Endothelial cell of umbilical vein (primary cell): Measurements from ENCODE around the gene C1orf122. TPM values are rescaled to one million over a fixed set of nuclear protein-coding genes. Genes with fewer than 3 reads are reported as not detected.

Experiments
- BruUV-seq: library from RNA; stranded (reverse); fragments of 400-500 nt; replicated peaks from 2 replicates; lab custom pipeline; 2021; lab: Mats Ljungman, UMichigan
- CTCF ChIA-PET: fragments of 300-600, 350-600 bp; sonication (Branson Sonifier 250); formaldehyde crosslinking; loops from one replicate; lab custom pipeline; 2021; ENCODE audit warnings: antibody characterized with exemption, inconsistent platforms; lab: Charles Lee
- POLR2A ChIA-PET: fragments of 300-600, 350-600 bp; sonication (Branson Sonifier 250); formaldehyde crosslinking; loops from one replicate; lab custom pipeline; 2021; ENCODE audit warnings: antibody characterized with exemption, inconsistent platforms; lab: Charles Lee
- DNase-seq: peaks from one replicate; pipeline ENCODE4 v3.0.0-alpha.2; 2011; ENCODE audit warnings: low read depth, low spot score
- FAIRE-seq: peaks from 2 replicates; lab custom pipeline; 2011; peaks lifted over from hg19 to GRCh38; lab: Jason Lieb, UNC
- H2AFZ ChIP-seq: 2 replicates; pipeline ENCODE4 v1.6.0; 2012; ENCODE audit warnings: low read depth, low read length, control low read depth, inconsistent platforms
- H3K27ac ChIP-seq: 2 replicates; pipeline ENCODE4 v1.5.1; 2011; ENCODE audit warnings: low read depth, mild to moderate bottlenecking, control low read depth, low read length, moderate library complexity; ENCODE audit not compliant: insufficient read depth
- H3K27me3 ChIP-seq, 2 experiments: 2 replicates each; pipeline versions ENCODE4 v1.6.0 to v1.6.1; 2011; ENCODE audit warnings: low read length in 2 of 2, mixed read lengths in 1 of 2; ENCODE audit not compliant: control insufficient read depth in 2 of 2, insufficient read depth in 2 of 2
- H3K36me3 ChIP-seq, 2 experiments: 2 replicates in 1 of 2; 3 replicates in 1 of 2; pipeline ENCODE4 v1.5.1; 2011; ENCODE audit warnings: low read length in 2 of 2, mild to moderate bottlenecking in 1 of 2, moderate library complexity in 1 of 2; ENCODE audit not compliant: control insufficient read depth in 2 of 2, insufficient read depth in 2 of 2; ENCODE audit errors: extremely low read depth in 1 of 2
- H3K4me1 ChIP-seq: 3 replicates; pipeline ENCODE4 v1.5.1; 2011; ENCODE audit warnings: mild to moderate bottlenecking, low read length; ENCODE audit not compliant: control insufficient read depth, insufficient read depth; ENCODE audit errors: extremely low read depth
- H3K4me2 ChIP-seq: 2 replicates; pipeline ENCODE4 v1.6.1; 2011; ENCODE audit warnings: low read length, control low read depth, mixed read lengths; ENCODE audit not compliant: insufficient read depth
- H3K4me3 ChIP-seq, 3 experiments: fragments of 200-600 bp in 1 of 3; sonication (generic), shearing (Covaris generic) in 1 of 3; replicated peaks in 1 of 3; 2 replicates each; pipeline ENCODE4 v1.5.1; 2011 to 2016; ENCODE audit warnings: control low read depth in 3 of 3, low read length in 3 of 3, mild to moderate bottlenecking in 2 of 3, inconsistent platforms in 1 of 3, low read depth in 1 of 3, moderate library complexity in 1 of 3; ENCODE audit not compliant: insufficient read depth in 1 of 3
- H3K79me2 ChIP-seq: 2 replicates; pipeline ENCODE4 v1.6.0; 2012; ENCODE audit warnings: low read length, inconsistent platforms; ENCODE audit not compliant: control insufficient read depth, insufficient read depth
- H3K9ac ChIP-seq: replicated peaks from 2 replicates; pipeline ENCODE3; 2011; ENCODE audit warnings: low read length, control low read depth; ENCODE audit not compliant: insufficient read depth; ENCODE audit errors: extremely low read depth
- H3K9me1 ChIP-seq: replicated peaks from 3 replicates; pipeline ENCODE4 v1.6.0; 2011; ENCODE audit warnings: mild to moderate bottlenecking, low read length; ENCODE audit not compliant: control insufficient read depth, insufficient read depth; ENCODE audit errors: extremely low read depth
- H3K9me3 ChIP-seq: replicated peaks from 2 replicates; pipeline ENCODE4 v1.5.1; 2012; ENCODE audit warnings: low read length, inconsistent platforms; ENCODE audit not compliant: control insufficient read depth, insufficient read depth
- H4K20me1 ChIP-seq: replicated peaks from 2 replicates; pipeline ENCODE3; 2011; ENCODE audit warnings: mild to moderate bottlenecking, low read length; ENCODE audit not compliant: control insufficient read depth, insufficient read depth; ENCODE audit errors: extremely low read depth
- CTCF ChIP-seq, 2 donors: IDR thresholded peaks; 1 replicate in 1 of 2; 2 replicates in 1 of 2; pipeline ENCODE4 v1.5.1; 2011; ENCODE audit warnings: low read length in 2 of 2, mild to moderate bottlenecking in 2 of 2, moderate library complexity in 2 of 2, control low read depth in 1 of 2, inconsistent platforms in 1 of 2, low read depth in 1 of 2; ENCODE audit not compliant: insufficient read depth in 1 of 2; ENCODE audit errors: extremely low read depth in 1 of 2
- EZH2 ChIP-seq: IDR thresholded peaks from 2 replicates; pipeline ENCODE4 v1.6.1; 2012; ENCODE audit warnings: borderline replicate concordance, low read depth, mild to moderate bottlenecking, moderate library complexity, low read length, inconsistent platforms; ENCODE audit not compliant: severe bottlenecking
- FOS ChIP-seq: IDR thresholded peaks from 2 replicates; pipeline ENCODE4 v1.6.1; 2011; ENCODE audit warnings: mild to moderate bottlenecking, low read length, moderate library complexity, borderline replicate concordance; ENCODE audit not compliant: insufficient read depth
- GATA2 ChIP-seq: IDR thresholded peaks from 2 replicates; pipeline ENCODE4 v1.7.0; 2011; ENCODE audit warnings: low read depth, mild to moderate bottlenecking, moderate library complexity, mixed read lengths, low read length; ENCODE audit not compliant: insufficient read length, insufficient read depth
- JUN ChIP-seq: IDR thresholded peaks from 2 replicates; pipeline ENCODE4 v1.6.1; 2011; ENCODE audit warnings: borderline replicate concordance, low read depth; ENCODE audit not compliant: insufficient read length, insufficient read depth
- MAX ChIP-seq: IDR thresholded peaks from 2 replicates; pipeline ENCODE4 v1.6.1; 2011; ENCODE audit not compliant: insufficient read depth, insufficient read length
- MYC ChIP-seq: IDR thresholded peaks from one replicate; pipeline ENCODE4 v1.6.1; 2011; ENCODE audit warnings: mild to moderate bottlenecking, low read depth, low read length
- POLR2A ChIP-seq: IDR thresholded peaks from 2 replicates; pipeline ENCODE4 v1.6.1; 2012; ENCODE audit warnings: low read depth, mild to moderate bottlenecking, control low read depth, low read length
- POLR2AphosphoS5 ChIP-seq: IDR thresholded peaks from 2 replicates; pipeline ENCODE4 v1.6.1; 2012; ENCODE audit warnings: low read depth, mild to moderate bottlenecking, control low read depth, low read length, moderate library complexity; ENCODE audit not compliant: insufficient read depth
- dilution Hi-C: fragments of 300-500 bp; cut with MboI; formaldehyde crosslinking; loops from one replicate; pipeline ENCODE4 v1.15.0; 2019; ENCODE audit warnings: low sequenced_read_pairs; ENCODE audit not compliant: extremely low pct_ligation_motif_present
- intact Hi-C: fragments of 100-400 bp; cut with micrococcal nuclease; formaldehyde crosslinking; loops from one replicate; pipeline ENCODE4 v1.10.0; 2022
- polyA plus RNA-seq, 4 experiments: library from polyadenylated mRNA; depleted of rRNA in 3 of 4; stranded (reverse) in 3 of 4; unstranded in 1 of 4; fragments of >200 nt; gene quantifications; 2 replicates each; pipeline versions ENCODE4 v1.2.1 to v1.2.3, GENCODE V29; 2011 to 2012; ENCODE audit warnings: missing spikeins in 1 of 4
- total RNA-seq: library from RNA; stranded (reverse); gene quantifications from 2 replicates; pipeline ENCODE4 v1.2.3, GENCODE V29; 2021

C1orf122 gene
- total and polyA plus RNA-seq, 2 donors (not counting 3 experiments of a cell fraction or from before 2014, with no cell fraction given): 32.8 to 38.8 TPM

- Histone ChIP-seq H2AFZ (no peak overlapping the region), H3K9me1 (no peaks in the 10 kb centered on the region), H4K20me1 (no peaks in the 10 kb centered on the region), H3K9ac (no peak overlapping the region), H3K9me3 (no peaks in the 10 kb centered on the region), H3K36me3 (no peaks in the 10 kb centered on the region), H3K79me2 (no peaks in the 10 kb centered on the region), H3K27me3 (peaks cover 25 to 36% of the 10 kb centered on the region in 2 experiments), H3K4me2 (no peak overlapping the region), H3K4me1 (no peaks in the 10 kb centered on the region), H3K27ac (no peak overlapping the region), H3K4me3 (no peak overlapping the region)
- ChIA-PET CTCF (no interaction called here), POLR2A (no interaction called here)
- FAIRE-seq (no peak), DNase-seq (no peak)
- dilution Hi-C loops: no loop called here
- BruUV-seq: no TSS peak
- no peak for TF ChIP-seq CTCF (IDR thresholded peaks at IDR 0.05; ENCODE audit: extremely low read depth in 1 of 2, insufficient read depth in 1 of 2, low read depth in 1 of 2, low read length in 2 of 2)
- no peak for TF ChIP-seq POLR2AphosphoS5
- TF ChIP-seq JUN: no peak
- no peak for TF ChIP-seq FOS
- TF ChIP-seq EZH2: no peak
- no peak for TF ChIP-seq GATA2
- no peak for TF ChIP-seq MAX
- no peak for TF ChIP-seq MYC
- no peak for TF ChIP-seq POLR2A
- intact Hi-C loops: no loop called here
These were observed 43.7 kb upstream of the C1orf122 start for GRCh38 chr1:37763791-37764413.
